ENCODE data around the gene NELFCD.

- TF ChIP-seq CTCF (IDR thresholded peaks at IDR 0.05) = no peak
- TF ChIP-seq POLR2A (IDR thresholded peaks at IDR 0.05) = no peak
- TF ChIP-seq EP300 (IDR thresholded peaks at IDR 0.05) = peak in 1 of 2 donors; percentile 25
Observed at GRCh38 chr20:59004763-59005522, 23.9 kb downstream of the NELFCD start.

Data from tibial nerve (tissue), 4 donors.